OCI-LY3 (cell line): ENCODE data around the gene PODNL1.

Experiments used
- H2AFZ ChIP-seq: fragments of 200-600, 300-600 bp; shearing (Covaris generic); 2 replicates; pipeline ENCODE4 v1.6.0; 2014; ENCODE audit warnings: antibody characterized with exemption, low read depth, low read length
- H3K27ac ChIP-seq: fragments of 200-600, 300-600 bp; sonication (generic); 2 replicates; pipeline ENCODE4 v1.5.1; 2014; ENCODE audit warnings: mild to moderate bottlenecking, low read length, moderate library complexity, mixed read lengths
- H3K27me3 ChIP-seq: fragments of 200-600, 300-600 bp; sonication (generic); 2 replicates; pipeline ENCODE4 v1.6.1; 2014; ENCODE audit warnings: low read depth, low read length, mixed read lengths
- H3K36me3 ChIP-seq: fragments of 200-600, 300-600 bp; sonication (generic); replicated peaks from 2 replicates; pipeline ENCODE3; 2014; ENCODE audit warnings: low read depth, low read length, mixed read lengths
- H3K4me1 ChIP-seq: fragments of 300-600, 200-600 bp; sonication (generic); 2 replicates; pipeline ENCODE4 v1.6.1; 2014; ENCODE audit warnings: low read length, mixed read lengths
- H3K4me2 ChIP-seq: fragments of 200-600, 300-600 bp; sonication (generic); 2 replicates; pipeline ENCODE4 v1.6.1; 2014; ENCODE audit warnings: low read length, mixed read lengths
- H3K4me3 ChIP-seq: fragments of 300-600, 200-600 bp; sonication (generic); 2 replicates; pipeline ENCODE4 v1.5.1; 2014; ENCODE audit warnings: antibody characterized with exemption, mild to moderate bottlenecking, low read length, moderate library complexity
- H3K79me2 ChIP-seq: fragments of 300-600, 200-600 bp; shearing (Covaris generic); 2 replicates; pipeline ENCODE4 v1.6.1; 2014; ENCODE audit warnings: mild to moderate bottlenecking, low read length, mixed read lengths
- H3K9ac ChIP-seq: fragments of 300-600, 200-600 bp; shearing (Covaris generic); 2 replicates; pipeline ENCODE4 v1.6.0; 2014; ENCODE audit warnings: mild to moderate bottlenecking, low read length, moderate library complexity
- H3K9me3 ChIP-seq: fragments of 200-600, 300-600 bp; shearing (Covaris generic); 2 replicates; pipeline ENCODE4 v1.6.1; 2014; ENCODE audit warnings: low read length, mixed read lengths; ENCODE audit not compliant: insufficient read depth
- H4K20me1 ChIP-seq: fragments of 200-600, 300-600 bp; sonication (generic); 2 replicates; pipeline ENCODE4 v1.6.1; 2016; ENCODE audit warnings: low read length, mixed read lengths; ENCODE audit not compliant: insufficient read depth
- CTCF ChIP-seq: fragments of 200-600, 300-600 bp; sonication (generic); IDR thresholded peaks from 2 replicates; pipeline ENCODE4 v1.5.1; 2014; ENCODE audit warnings: antibody characterized with exemption, low read length, low read depth
- EZH2phosphoT487 ChIP-seq: fragments of 200-600 bp; shearing (Covaris generic); IDR thresholded peaks from 2 replicates; pipeline ENCODE4 v1.6.1; 2018; ENCODE audit warnings: antibody characterized with exemption, mixed run types, low read depth

The PODNL1 gene

GRCh38 chr19:13961826-13962698, 23.8 kb upstream of the PODNL1 start:
- Histone ChIP-seq H3K4me2 (no peak overlapping the region), H4K20me1 (no peaks in the 10 kb centered on the region), H3K36me3 (peaks cover 33% of the 10 kb centered on the region), H3K27ac (no peak overlapping the region), H3K4me1 (no peaks in the 10 kb centered on the region), H3K9me3 (no peaks in the 10 kb centered on the region), H2AFZ (no peak overlapping the region), H3K9ac (no peak overlapping the region), H3K27me3 (no peaks in the 10 kb centered on the region), H3K4me3 (no peak overlapping the region), H3K79me2 (no peaks in the 10 kb centered on the region)
- TF ChIP-seq EZH2phosphoT487, result no peak
- TF ChIP-seq CTCF, result no peak

GRCh38 chr19:13960863-13961784, 22.9 kb upstream of the PODNL1 start:
- H3K36me3 ChIP-seq, result peaks cover 41% of the 10 kb centered on the region
- no peak for TF ChIP-seq CTCF
- TF ChIP-seq EZH2phosphoT487, result no peak
- no peaks in the 10 kb centered on the region for H3K27me3 ChIP-seq
- no peak overlapping the region for H3K9ac ChIP-seq
- H3K27ac ChIP-seq, result no peak overlapping the region
- H3K4me2 ChIP-seq, result no peak overlapping the region
- no peak overlapping the region for H3K4me3 ChIP-seq
- H3K4me1 ChIP-seq, result no peaks in the 10 kb centered on the region
- H2AFZ ChIP-seq, result no peak overlapping the region
- H4K20me1 ChIP-seq, result no peaks in the 10 kb centered on the region
- no peaks in the 10 kb centered on the region for H3K9me3 ChIP-seq
- H3K79me2 ChIP-seq, result no peaks in the 10 kb centered on the region

DNA sequence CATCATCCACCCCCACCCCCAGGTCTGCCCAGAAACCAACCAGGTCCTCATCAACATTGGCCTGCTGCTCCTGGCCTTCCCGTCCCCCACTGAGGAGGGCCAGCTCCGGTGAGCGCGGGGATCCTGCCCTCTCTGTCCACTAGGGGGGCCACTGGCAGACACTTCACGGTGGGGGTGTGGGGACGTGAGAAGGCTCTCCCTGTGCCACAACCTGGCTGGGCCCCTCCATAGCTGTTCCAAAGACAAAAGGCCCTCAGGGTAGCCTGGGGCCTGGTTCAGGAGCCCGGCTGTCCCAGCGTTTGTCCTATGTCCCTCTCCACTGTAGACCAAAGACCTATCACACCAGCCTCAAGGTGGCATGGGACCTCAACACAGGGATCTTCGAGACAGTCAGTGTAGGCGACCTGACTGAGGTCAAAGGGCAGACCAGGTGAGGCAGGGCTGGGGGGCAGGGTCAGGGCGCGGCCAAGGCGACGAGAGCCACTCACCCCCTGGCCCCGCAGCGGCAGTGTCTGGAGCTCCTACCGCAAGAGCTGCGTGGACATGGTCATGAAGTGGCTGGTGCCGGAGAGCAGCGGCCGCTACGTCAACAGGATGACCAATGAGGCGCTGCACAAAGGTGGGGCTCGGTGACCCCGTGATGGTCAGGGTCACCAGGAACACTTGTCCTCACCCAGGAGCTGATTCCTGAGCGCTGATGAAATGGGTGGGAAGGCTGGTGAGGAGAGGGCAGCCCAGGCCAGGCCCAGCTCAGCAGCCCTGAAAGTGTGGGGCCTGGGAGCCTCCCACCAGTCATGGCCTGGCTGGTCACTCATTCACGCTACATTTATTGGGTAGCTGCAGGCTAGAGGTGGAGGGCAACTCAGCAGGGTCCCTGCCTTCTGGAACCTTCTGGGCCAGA, 22.0 kb upstream of the PODNL1 start:
- Histone ChIP-seq H3K4me1 (no peaks in the 10 kb centered on the region), H3K27me3 (no peaks in the 10 kb centered on the region), H3K9ac (no peak overlapping the region), H3K9me3 (no peaks in the 10 kb centered on the region), H3K4me2 (no peak overlapping the region), H2AFZ (no peak overlapping the region), H3K27ac (no peak overlapping the region), H4K20me1 (no peaks in the 10 kb centered on the region), H3K36me3 (peaks cover 50% of the 10 kb centered on the region), H3K79me2 (no peaks in the 10 kb centered on the region), H3K4me3 (no peak overlapping the region)
- TF ChIP-seq EZH2phosphoT487 (no peak), CTCF (peak; percentile 36; the same call in 1 of the 2 replicates)
